HepG2 (cell line): ENCODE measurements around the gene PSMB3. TPM values are rescaled to one million over a fixed set of nuclear protein-coding genes. Genes with fewer than 3 reads are reported as not detected.

Source experiments
- BHLHE40 ChIP-seq: IDR thresholded peaks from 2 replicates; pipeline ENCODE4 v1.6.1; 2011; ENCODE audit warnings: low read length, improper control_type of control experiment
- CCDC6 ChIP-seq: sonication (generic); formaldehyde crosslinking; IDR thresholded peaks from 2 replicates; pipeline ENCODE4 v1.8.1; 2022; ENCODE audit warnings: mild to moderate bottlenecking, missing genetic modification reagents, moderate library complexity
- EP300 ChIP-seq, 3 experiments: sonication (generic) in 1 of 3; formaldehyde crosslinking in 1 of 3; IDR thresholded peaks; 2 replicates each; pipeline versions ENCODE4 v1.5.1 to v1.6.1; 2011 to 2020; ENCODE audit warnings: low read depth in 2 of 3, low read length in 2 of 3, borderline replicate concordance in 1 of 3, improper control_type of control experiment in 1 of 3, mild to moderate bottlenecking in 1 of 3, missing genetic modification reagents in 1 of 3, moderate library complexity in 1 of 3
- KDM5B ChIP-seq: sonication (generic); formaldehyde crosslinking; IDR thresholded peaks from 2 replicates; pipeline ENCODE4 v1.4.0; 2020; ENCODE audit warnings: missing genetic modification reagents, mild to moderate bottlenecking, borderline replicate concordance
- MAZ ChIP-seq, 2 experiments: sonication (generic) in 1 of 2; formaldehyde crosslinking in 1 of 2; IDR thresholded peaks; 2 replicates each; pipeline versions ENCODE4 v1.5.0 to v1.6.1; 2012 to 2020; ENCODE audit warnings: low read depth in 2 of 2, mild to moderate bottlenecking in 2 of 2, borderline replicate concordance in 1 of 2, improper control_type of control experiment in 1 of 2, low read length in 1 of 2, missing genetic modification reagents in 1 of 2, moderate library complexity in 1 of 2
- NCOA2 ChIP-seq: sonication (generic); formaldehyde crosslinking; IDR thresholded peaks from 2 replicates; pipeline ENCODE4 v1.8.0; 2022; ENCODE audit warnings: inconsistent platforms
- NR2C2 ChIP-seq: sonication (generic); formaldehyde crosslinking; IDR thresholded peaks from 2 replicates; pipeline ENCODE4 v1.4.0; 2020; ENCODE audit warnings: missing genetic modification reagents, mild to moderate bottlenecking, moderate library complexity, borderline replicate concordance
- RCOR2 ChIP-seq: IDR thresholded peaks from 2 replicates; pipeline ENCODE4 v1.6.1; 2016; ENCODE audit warnings: missing biosample characterization, missing genetic modification reagents
- RELA ChIP-seq: sonication (generic); formaldehyde crosslinking; IDR thresholded peaks from 2 replicates; pipeline ENCODE4 v1.4.0; 2020; ENCODE audit warnings: missing genetic modification reagents
- SIN3B ChIP-seq: fragments of 150-350 bp; IDR thresholded peaks from 2 replicates; pipeline ENCODE4 v1.6.1; 2014; ENCODE audit warnings: low read length
- TCF12 ChIP-seq, 2 experiments: fragments of 450-650 bp in 1 of 2; sonication (generic) in 1 of 2; formaldehyde crosslinking in 1 of 2; IDR thresholded peaks; 2 replicates each; pipeline versions ENCODE4 v1.6.1 to v1.8.0; 2017 to 2022; ENCODE audit warnings: antibody characterized with exemption in 1 of 2, mild to moderate bottlenecking in 1 of 2, missing genetic modification reagents in 1 of 2, moderate library complexity in 1 of 2
- ZNF124 ChIP-seq: sonication (generic); formaldehyde crosslinking; IDR thresholded peaks from 2 replicates; pipeline ENCODE4 v1.4.0; 2020; ENCODE audit warnings: missing genetic modification reagents
- ZNF207 ChIP-seq: fragments of 450-650 bp; IDR thresholded peaks from 2 replicates; pipeline ENCODE4 v1.6.1; 2016; ENCODE audit warnings: antibody characterized with exemption, borderline replicate concordance
- ZNF263 ChIP-seq: sonication (generic); formaldehyde crosslinking; IDR thresholded peaks from 2 replicates; pipeline ENCODE4 v1.4.0; 2020; ENCODE audit warnings: missing genetic modification reagents
- ZNF282 ChIP-seq: fragments of 450-650 bp; IDR thresholded peaks from 2 replicates; pipeline ENCODE4 v1.6.1; 2018; ENCODE audit not compliant: partially characterized antibody
- ZNF562 ChIP-seq: sonication (generic); formaldehyde crosslinking; IDR thresholded peaks from 2 replicates; pipeline ENCODE4 v1.8.0; 2022; ENCODE audit warnings: missing genetic modification reagents, borderline replicate concordance
- ZNF891 ChIP-seq: sonication (generic); formaldehyde crosslinking; IDR thresholded peaks from 2 replicates; pipeline ENCODE4 v1.5.0; 2020; ENCODE audit warnings: mild to moderate bottlenecking, missing genetic modification reagents
- ZSCAN31 ChIP-seq: sonication (generic); formaldehyde crosslinking; IDR thresholded peaks from 2 replicates; pipeline ENCODE4 v1.5.0; 2020; ENCODE audit warnings: low read depth, mild to moderate bottlenecking, missing genetic modification reagents
- polyA plus RNA-seq, 8 experiments: library from polyadenylated mRNA; depleted of rRNA in 3 of 8; stranded (reverse) in 7 of 8; unstranded in 1 of 8; fragments of >200 nt; fragmentation: Illumina TruSeq in 4 of 8; extraction: Trizol in 4 of 8; gene quantifications; 2 replicates each; pipeline versions ENCODE4 v1.2.1 to v1.2.3, GENCODE V29; 2011 to 2016; ENCODE audit warnings: low read depth in 4 of 8, missing spikeins in 1 of 8, mixed read lengths in 1 of 8; ENCODE audit not compliant: insufficient read depth in 1 of 8
- total RNA-seq, 5 experiments: library from RNA; depleted of rRNA; stranded (reverse); fragments of >200 nt; fragmentation: Illumina TruSeq; extraction: Trizol; gene quantifications; 2 replicates each; pipeline ENCODE4 v1.2.3, GENCODE V29; 2016; ENCODE audit warnings: low read depth in 1 of 5
- TF ChIP-seq, protein P1 (sequence below): sonication (generic); formaldehyde crosslinking; IDR thresholded peaks from 2 replicates; pipeline ENCODE4 v1.9.0; 2021; ENCODE audit warnings: missing genetic modification reagents, borderline replicate concordance
- TF ChIP-seq, protein P2 (sequence below): sonication (generic); formaldehyde crosslinking; IDR thresholded peaks from 2 replicates; pipeline ENCODE4 v1.4.0; 2020; ENCODE audit warnings: missing genetic modification reagents
- TF ChIP-seq, protein P3 (sequence below): IDR thresholded peaks from 2 replicates; pipeline ENCODE4 v1.6.1; 2016; ENCODE audit warnings: low read depth, control low read depth
- TF ChIP-seq, protein P4 (sequence below): sonication (generic); formaldehyde crosslinking; IDR thresholded peaks from 2 replicates; pipeline ENCODE4 v1.8.0; 2022; ENCODE audit warnings: mild to moderate bottlenecking, missing genetic modification reagents, moderate library complexity

The PSMB3 gene
- total and polyA plus RNA-seq, 2 of the 13 experiments (the other 11 are each of a cell fraction or from before 2014, with no cell fraction given), result 366 to 517 TPM

DNA sequence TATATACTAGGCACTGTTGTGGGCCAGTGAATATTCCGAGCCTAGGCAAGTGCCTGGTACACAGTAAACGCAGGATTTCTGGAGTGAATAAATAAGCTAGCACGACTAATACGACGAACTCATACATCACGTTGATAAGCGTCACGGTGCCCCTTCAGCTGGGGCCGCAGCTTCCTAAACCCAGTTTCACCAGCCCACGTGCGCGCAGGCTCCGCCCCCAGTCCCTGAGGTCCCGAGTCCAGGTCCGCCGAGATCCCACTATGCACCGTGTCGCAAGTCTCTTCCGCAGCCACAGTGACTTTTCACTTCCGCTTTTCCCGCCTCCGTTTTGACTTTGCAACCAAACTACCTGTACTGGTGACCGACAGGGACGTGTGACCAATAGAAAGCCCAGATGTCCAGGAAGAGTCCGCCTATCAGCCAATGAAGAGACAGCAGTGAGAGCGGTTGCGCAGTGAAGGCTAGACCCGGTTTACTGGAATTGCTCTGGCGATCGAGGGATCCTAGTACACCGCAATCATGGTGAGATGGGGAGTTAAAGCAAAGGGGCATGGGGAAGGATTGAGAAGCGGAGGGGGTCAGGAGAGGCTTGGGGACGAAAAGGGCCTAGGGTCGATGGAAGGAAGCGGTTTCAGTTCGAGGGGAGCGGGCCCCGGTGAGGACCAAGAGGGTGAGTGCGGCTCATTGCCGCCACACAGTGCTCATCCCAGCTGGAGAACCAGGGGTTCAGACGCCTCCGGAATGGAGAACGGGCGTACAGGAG lies at the start of gene PSMB3 (continued):
- 0 out of 2 replicates have a peak, but pooled peaks have one; percentile 35 for TF ChIP-seq KDM5B (CRISPR knock-in tag)
- TF ChIP-seq, protein P1, sequence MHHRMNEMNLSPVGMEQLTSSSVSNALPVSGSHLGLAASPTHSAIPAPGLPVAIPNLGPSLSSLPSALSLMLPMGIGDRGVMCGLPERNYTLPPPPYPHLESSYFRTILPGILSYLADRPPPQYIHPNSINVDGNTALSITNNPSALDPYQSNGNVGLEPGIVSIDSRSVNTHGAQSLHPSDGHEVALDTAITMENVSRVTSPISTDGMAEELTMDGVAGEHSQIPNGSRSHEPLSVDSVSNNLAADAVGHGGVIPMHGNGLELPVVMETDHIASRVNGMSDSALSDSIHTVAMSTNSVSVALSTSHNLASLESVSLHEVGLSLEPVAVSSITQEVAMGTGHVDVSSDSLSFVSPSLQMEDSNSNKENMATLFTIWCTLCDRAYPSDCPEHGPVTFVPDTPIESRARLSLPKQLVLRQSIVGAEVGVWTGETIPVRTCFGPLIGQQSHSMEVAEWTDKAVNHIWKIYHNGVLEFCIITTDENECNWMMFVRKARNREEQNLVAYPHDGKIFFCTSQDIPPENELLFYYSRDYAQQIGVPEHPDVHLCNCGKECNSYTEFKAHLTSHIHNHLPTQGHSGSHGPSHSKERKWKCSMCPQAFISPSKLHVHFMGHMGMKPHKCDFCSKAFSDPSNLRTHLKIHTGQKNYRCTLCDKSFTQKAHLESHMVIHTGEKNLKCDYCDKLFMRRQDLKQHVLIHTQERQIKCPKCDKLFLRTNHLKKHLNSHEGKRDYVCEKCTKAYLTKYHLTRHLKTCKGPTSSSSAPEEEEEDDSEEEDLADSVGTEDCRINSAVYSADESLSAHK, result no peak
- TF ChIP-seq ZNF282, result no peak
- TF ChIP-seq ZNF562 (CRISPR knock-in tag), result no peak
- 0 out of 4 replicates have a peak, but pooled peaks of 1 of the 2 experiments have one; percentile 15 for TF ChIP-seq EP300 (IDR thresholded peaks at IDR 0.05; ENCODE audit: low read depth in 2 of 2, low read length in 2 of 2)
- peak; percentile 55 for TF ChIP-seq EP300 (CRISPR knock-in tag; IDR thresholded peaks at IDR 0.05; ENCODE audit: borderline replicate concordance)
- TF ChIP-seq CCDC6 (CRISPR knock-in tag), result peak; percentile 75; the same call in 1 of the 2 replicates
- TF ChIP-seq RELA, result no peak; the same call in 1 of the 2 replicates
- peak; percentile 19; the same call in 1 of the 2 replicates for TF ChIP-seq ZNF891
- peak; percentile 85 for TF ChIP-seq BHLHE40
- TF ChIP-seq TCF12 (IDR thresholded peaks at IDR 0.05), result no peak
- no peak for TF ChIP-seq TCF12 (CRISPR knock-in tag; IDR thresholded peaks at IDR 0.05)
- peak; percentile 74 for TF ChIP-seq ZSCAN31 (CRISPR knock-in tag)
- peak; percentile 94 for TF ChIP-seq ZNF124
- no peak; the same call in 1 of the 2 replicates for TF ChIP-seq ZNF263 (CRISPR knock-in tag)
- TF ChIP-seq, protein P2, sequence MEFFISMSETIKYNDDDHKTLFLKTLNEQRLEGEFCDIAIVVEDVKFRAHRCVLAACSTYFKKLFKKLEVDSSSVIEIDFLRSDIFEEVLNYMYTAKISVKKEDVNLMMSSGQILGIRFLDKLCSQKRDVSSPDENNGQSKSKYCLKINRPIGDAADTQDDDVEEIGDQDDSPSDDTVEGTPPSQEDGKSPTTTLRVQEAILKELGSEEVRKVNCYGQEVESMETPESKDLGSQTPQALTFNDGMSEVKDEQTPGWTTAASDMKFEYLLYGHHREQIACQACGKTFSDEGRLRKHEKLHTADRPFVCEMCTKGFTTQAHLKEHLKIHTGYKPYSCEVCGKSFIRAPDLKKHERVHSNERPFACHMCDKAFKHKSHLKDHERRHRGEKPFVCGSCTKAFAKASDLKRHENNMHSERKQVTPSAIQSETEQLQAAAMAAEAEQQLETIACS (CRISPR knock-in tag), result no peak; the same call in 1 of the 2 replicates
- TF ChIP-seq NR2C2 (CRISPR knock-in tag), result peak; percentile 97
- TF ChIP-seq, protein P3, sequence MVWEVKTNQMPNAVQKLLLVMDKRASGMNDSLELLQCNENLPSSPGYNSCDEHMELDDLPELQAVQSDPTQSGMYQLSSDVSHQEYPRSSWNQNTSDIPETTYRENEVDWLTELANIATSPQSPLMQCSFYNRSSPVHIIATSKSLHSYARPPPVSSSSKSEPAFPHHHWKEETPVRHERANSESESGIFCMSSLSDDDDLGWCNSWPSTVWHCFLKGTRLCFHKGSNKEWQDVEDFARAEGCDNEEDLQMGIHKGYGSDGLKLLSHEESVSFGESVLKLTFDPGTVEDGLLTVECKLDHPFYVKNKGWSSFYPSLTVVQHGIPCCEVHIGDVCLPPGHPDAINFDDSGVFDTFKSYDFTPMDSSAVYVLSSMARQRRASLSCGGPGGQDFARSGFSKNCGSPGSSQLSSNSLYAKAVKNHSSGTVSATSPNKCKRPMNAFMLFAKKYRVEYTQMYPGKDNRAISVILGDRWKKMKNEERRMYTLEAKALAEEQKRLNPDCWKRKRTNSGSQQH (CRISPR knock-in tag), result peak; percentile 97
- no peak for TF ChIP-seq MAZ (IDR thresholded peaks at IDR 0.05; ENCODE audit: borderline replicate concordance, low read depth, low read length)
- peak; percentile 69 for TF ChIP-seq MAZ (CRISPR knock-in tag; IDR thresholded peaks at IDR 0.05; ENCODE audit: low read depth)
- peak; percentile 96 for TF ChIP-seq SIN3B
- TF ChIP-seq, protein P4, sequence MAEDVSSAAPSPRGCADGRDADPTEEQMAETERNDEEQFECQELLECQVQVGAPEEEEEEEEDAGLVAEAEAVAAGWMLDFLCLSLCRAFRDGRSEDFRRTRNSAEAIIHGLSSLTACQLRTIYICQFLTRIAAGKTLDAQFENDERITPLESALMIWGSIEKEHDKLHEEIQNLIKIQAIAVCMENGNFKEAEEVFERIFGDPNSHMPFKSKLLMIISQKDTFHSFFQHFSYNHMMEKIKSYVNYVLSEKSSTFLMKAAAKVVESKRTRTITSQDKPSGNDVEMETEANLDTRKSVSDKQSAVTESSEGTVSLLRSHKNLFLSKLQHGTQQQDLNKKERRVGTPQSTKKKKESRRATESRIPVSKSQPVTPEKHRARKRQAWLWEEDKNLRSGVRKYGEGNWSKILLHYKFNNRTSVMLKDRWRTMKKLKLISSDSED, result no peak
- no peak for TF ChIP-seq RCOR2 (CRISPR knock-in tag)
- no peak for TF ChIP-seq ZNF207
- TF ChIP-seq NCOA2, result peak; percentile 61
